Vagina (tissue), 2 donors: Measurements from ENCODE around the gene TMTC1.

Experiments
- CTCF ChIP-seq, 3 experiments: fragments of 450-650 bp in 2 of 3; fragments of 200-600 bp in 1 of 3; sonication (generic) in 1 of 3; IDR thresholded peaks; one replicate each; pipeline ENCODE4 v1.5.1; 2017 to 2019; ENCODE audit warnings: antibody characterized with exemption in 3 of 3, mild to moderate bottlenecking in 2 of 3, moderate library complexity in 2 of 3
- POLR2A ChIP-seq, 2 donors: fragments of 450-650 bp; IDR thresholded peaks; one replicate each; pipeline ENCODE4 v1.6.1; 2017; ENCODE audit warnings: antibody characterized with exemption in 2 of 2, mild to moderate bottlenecking in 2 of 2, moderate library complexity in 2 of 2
- POLR2AphosphoS5 ChIP-seq, 2 donors: sonication (generic); formaldehyde crosslinking; IDR thresholded peaks; one replicate each; pipeline ENCODE4 v1.9.0; 2017; ENCODE audit warnings: antibody characterized with exemption in 2 of 2, mild to moderate bottlenecking in 2 of 2, low read depth in 1 of 2; ENCODE audit not compliant: insufficient read depth in 1 of 2

DNA sequence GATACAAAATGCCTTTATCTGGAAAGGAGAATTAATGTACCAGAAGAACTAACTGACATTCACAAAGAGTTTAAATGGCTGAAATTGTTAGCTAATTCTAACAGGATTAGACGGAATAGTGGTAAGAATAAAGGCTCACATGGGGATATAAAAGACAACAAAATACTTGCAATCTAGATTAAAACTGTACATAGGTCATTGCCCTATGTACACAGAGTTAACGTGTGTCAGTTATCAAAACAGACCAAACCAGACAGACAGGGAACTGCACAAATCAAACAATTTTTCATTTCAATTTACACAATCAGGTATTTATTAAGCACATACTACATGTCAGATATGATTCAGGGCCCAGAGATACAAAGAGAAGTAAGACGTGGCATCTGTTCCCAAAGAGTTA is 12.6 kb downstream of the TMTC1 start:
- TF ChIP-seq POLR2A (IDR thresholded peaks at IDR 0.05) (no peak), CTCF (IDR thresholded peaks at IDR 0.05) (no peak), POLR2AphosphoS5 (IDR thresholded peaks at IDR 0.05; ENCODE audit: insufficient read depth in 1 of 2, low read depth in 1 of 2) (no peak)
